HEK293 (cell line): ENCODE data around the gene ACAP3.

Source experiments
- AEBP2 ChIP-seq: fragments of 450-650 bp; formaldehyde crosslinking; IDR thresholded peaks from 2 replicates; pipeline ENCODE4 v1.5.1; 2016; ENCODE audit warnings: missing biosample characterization, missing genetic modification characterization, borderline replicate concordance
- BCL11B ChIP-seq: fragments of 450-650 bp; formaldehyde crosslinking; IDR thresholded peaks from 2 replicates; pipeline ENCODE4 v1.5.1; 2016; ENCODE audit warnings: low read depth, missing biosample characterization, missing genetic modification characterization
- FEZF1 ChIP-seq: fragments of 450-650 bp; formaldehyde crosslinking; IDR thresholded peaks from 2 replicates; pipeline ENCODE4 v1.5.1; 2016; ENCODE audit warnings: missing biosample characterization, missing genetic modification characterization
- HIC1 ChIP-seq: fragments of 450-650 bp; formaldehyde crosslinking; IDR thresholded peaks from 2 replicates; pipeline ENCODE4 v1.5.1; 2016; ENCODE audit warnings: missing biosample characterization, missing genetic modification characterization
- KLF1 ChIP-seq: fragments of 450-650 bp; formaldehyde crosslinking; IDR thresholded peaks from 2 replicates; pipeline ENCODE4 v1.5.1; 2016; ENCODE audit warnings: missing biosample characterization, missing genetic modification characterization
- KLF16 ChIP-seq: fragments of 450-650 bp; formaldehyde crosslinking; IDR thresholded peaks from 2 replicates; pipeline ENCODE4 v1.5.1; 2017; ENCODE audit warnings: missing biosample characterization, missing genetic modification characterization
- KLF7 ChIP-seq: fragments of 450-650 bp; formaldehyde crosslinking; IDR thresholded peaks from 2 replicates; pipeline ENCODE4 v1.5.1; 2016; ENCODE audit warnings: missing biosample characterization, missing genetic modification characterization, borderline replicate concordance
- PRDM4 ChIP-seq: fragments of 450-650 bp; formaldehyde crosslinking; IDR thresholded peaks from 2 replicates; pipeline ENCODE4 v1.5.1; 2017; ENCODE audit warnings: missing biosample characterization, missing genetic modification characterization
- SP3 ChIP-seq: fragments of 450-650 bp; formaldehyde crosslinking; IDR thresholded peaks from 2 replicates; pipeline ENCODE4 v1.5.1; 2016; ENCODE audit warnings: missing biosample characterization, missing genetic modification characterization
- TRIM28 ChIP-seq: IDR thresholded peaks from 2 replicates; pipeline ENCODE4 v1.6.1; 2011; ENCODE audit warnings: low read length, control low read depth, borderline replicate concordance
- TSHZ1 ChIP-seq: fragments of 450-650 bp; formaldehyde crosslinking; IDR thresholded peaks from 2 replicates; pipeline ENCODE4 v1.5.1; 2016; ENCODE audit warnings: missing biosample characterization, missing genetic modification characterization, borderline replicate concordance
- WT1 ChIP-seq: fragments of 450-650 bp; formaldehyde crosslinking; IDR thresholded peaks from 2 replicates; pipeline ENCODE4 v1.5.1; 2016; ENCODE audit warnings: missing biosample characterization, missing genetic modification characterization
- YY2 ChIP-seq: fragments of 450-650 bp; formaldehyde crosslinking; IDR thresholded peaks from 2 replicates; pipeline ENCODE4 v1.5.1; 2016; ENCODE audit warnings: missing biosample characterization, missing genetic modification characterization
- ZBTB10 ChIP-seq: fragments of 450-650 bp; formaldehyde crosslinking; IDR thresholded peaks from 2 replicates; pipeline ENCODE4 v1.5.1; 2016; ENCODE audit warnings: missing biosample characterization, missing genetic modification characterization
- ZNF138 ChIP-seq: fragments of 450-650 bp; formaldehyde crosslinking; IDR thresholded peaks from 2 replicates; pipeline ENCODE4 v1.5.1; 2016; ENCODE audit warnings: missing biosample characterization, missing genetic modification characterization, borderline replicate concordance
- ZNF302 ChIP-seq: fragments of 450-650 bp; formaldehyde crosslinking; IDR thresholded peaks from 2 replicates; pipeline ENCODE4 v1.5.1; 2016; ENCODE audit warnings: missing biosample characterization, missing genetic modification characterization, low read depth
- ZNF335 ChIP-seq: fragments of 450-650 bp; formaldehyde crosslinking; conservative IDR thresholded peaks from 2 replicates; pipeline ENCODE4 v1.5.1; 2016; ENCODE audit warnings: missing biosample characterization, missing genetic modification characterization
- ZNF501 ChIP-seq: fragments of 450-650 bp; formaldehyde crosslinking; IDR thresholded peaks from 2 replicates; pipeline ENCODE4 v1.5.1; 2016; ENCODE audit warnings: missing biosample characterization, missing genetic modification characterization
- ZNF600 ChIP-seq: fragments of 450-650 bp; formaldehyde crosslinking; IDR thresholded peaks from 2 replicates; pipeline ENCODE4 v1.5.1; 2016; ENCODE audit warnings: missing biosample characterization, missing genetic modification characterization
- ZNF645 ChIP-seq: fragments of 450-650 bp; formaldehyde crosslinking; IDR thresholded peaks from 2 replicates; pipeline ENCODE4; 2016; ENCODE audit warnings: missing biosample characterization, missing genetic modification characterization
- ZNF76 ChIP-seq: fragments of 450-650 bp; formaldehyde crosslinking; IDR thresholded peaks from 2 replicates; pipeline ENCODE4; 2016; ENCODE audit warnings: low read depth, missing biosample characterization, missing genetic modification characterization, borderline replicate concordance
- ZNF776 ChIP-seq: fragments of 450-650 bp; formaldehyde crosslinking; IDR thresholded peaks from 2 replicates; pipeline ENCODE4 v1.5.0; 2017; ENCODE audit warnings: missing biosample characterization, missing genetic modification characterization, borderline replicate concordance
- ZNF837 ChIP-seq: fragments of 450-650 bp; formaldehyde crosslinking; IDR thresholded peaks from 2 replicates; pipeline ENCODE4 v1.5.1; 2016; ENCODE audit warnings: missing biosample characterization, missing genetic modification characterization
- ZSCAN23 ChIP-seq: fragments of 450-650 bp; formaldehyde crosslinking; IDR thresholded peaks from 2 replicates; pipeline ENCODE4 v1.5.1; 2016; ENCODE audit warnings: missing biosample characterization, missing genetic modification characterization
- ZSCAN30 ChIP-seq: fragments of 450-650 bp; IDR thresholded peaks from 2 replicates; pipeline ENCODE4 v1.5.1; 2018; ENCODE audit warnings: missing biosample characterization, mild to moderate bottlenecking, missing genetic modification characterization, moderate library complexity

ACAP3 gene

GRCh38 chr1:1309251-1310108 lies 1.8 kb upstream of the ACAP3 start (continued):
- TF ChIP-seq SP3 (peak; percentile 53; the same call in 1 of the 2 replicates), KLF1 (peak; percentile 77), ZNF335 (peak; percentile 65; the same call in 1 of the 2 replicates), FEZF1 (tag by site-specific recombination) (no peak), AEBP2 (tag by site-specific recombination) (no peak), ZSCAN30 (no peak), TRIM28 (no peak), ZNF600 (peak; percentile 69), ZNF501 (tag by site-specific recombination) (peak; percentile 60), HIC1 (tag by site-specific recombination) (peak; percentile 28), KLF7 (tag by site-specific recombination) (0 out of 2 replicates have a peak, but pooled peaks have one; percentile 61), KLF16 (peak; percentile 68), ZNF302 (tag by site-specific recombination) (no peak), ZNF645 (tag by site-specific recombination) (peak; percentile 30; the same call in 1 of the 2 replicates), ZBTB10 (tag by site-specific recombination) (peak; percentile 11), ZNF837 (tag by site-specific recombination) (peak; percentile 75; the same call in 1 of the 2 replicates), WT1 (tag by site-specific recombination) (peak; percentile 36; the same call in 1 of the 2 replicates), BCL11B (tag by site-specific recombination) (peak; percentile 47; the same call in 1 of the 2 replicates), YY2 (tag by site-specific recombination) (0 out of 2 replicates have a peak, but pooled peaks have one; percentile 23), ZNF776 (tag by site-specific recombination) (no peak), ZSCAN23 (tag by site-specific recombination) (no peak), TSHZ1 (tag by site-specific recombination) (no peak), ZNF138 (tag by site-specific recombination) (no peak), ZNF76 (no peak), PRDM4 (no peak)
